NCI-H2107 treated with DMSO at 0.1 percent for 48 hours (cell line): ENCODE data around the gene ITGB4.

Source experiments
- DNase-seq: peaks from one replicate; lab custom pipeline; 2025; ENCODE audit not compliant: unreplicated experiment; lab: John Stamatoyannopoulos, UW

ITGB4 gene

GRCh38 chr17:75697651-75698291 lies 23.5 kb upstream of the ITGB4 start:
- no peak for DNase-seq

- DNase-seq, result no peak
Observed at GRCh38 chr17:75698659-75699058, 22.6 kb upstream of the ITGB4 start.

GRCh38 chr17:75701288-75701687 lies 20.0 kb upstream of the ITGB4 start:
- DNase-seq, result no peak

GRCh38 chr17:75703191-75703590 lies 18.1 kb upstream of the ITGB4 start:
- DNase-seq, result no peak

GRCh38 chr17:75703591-75703990 lies 17.7 kb upstream of the ITGB4 start:
- no peak for DNase-seq

DNA sequence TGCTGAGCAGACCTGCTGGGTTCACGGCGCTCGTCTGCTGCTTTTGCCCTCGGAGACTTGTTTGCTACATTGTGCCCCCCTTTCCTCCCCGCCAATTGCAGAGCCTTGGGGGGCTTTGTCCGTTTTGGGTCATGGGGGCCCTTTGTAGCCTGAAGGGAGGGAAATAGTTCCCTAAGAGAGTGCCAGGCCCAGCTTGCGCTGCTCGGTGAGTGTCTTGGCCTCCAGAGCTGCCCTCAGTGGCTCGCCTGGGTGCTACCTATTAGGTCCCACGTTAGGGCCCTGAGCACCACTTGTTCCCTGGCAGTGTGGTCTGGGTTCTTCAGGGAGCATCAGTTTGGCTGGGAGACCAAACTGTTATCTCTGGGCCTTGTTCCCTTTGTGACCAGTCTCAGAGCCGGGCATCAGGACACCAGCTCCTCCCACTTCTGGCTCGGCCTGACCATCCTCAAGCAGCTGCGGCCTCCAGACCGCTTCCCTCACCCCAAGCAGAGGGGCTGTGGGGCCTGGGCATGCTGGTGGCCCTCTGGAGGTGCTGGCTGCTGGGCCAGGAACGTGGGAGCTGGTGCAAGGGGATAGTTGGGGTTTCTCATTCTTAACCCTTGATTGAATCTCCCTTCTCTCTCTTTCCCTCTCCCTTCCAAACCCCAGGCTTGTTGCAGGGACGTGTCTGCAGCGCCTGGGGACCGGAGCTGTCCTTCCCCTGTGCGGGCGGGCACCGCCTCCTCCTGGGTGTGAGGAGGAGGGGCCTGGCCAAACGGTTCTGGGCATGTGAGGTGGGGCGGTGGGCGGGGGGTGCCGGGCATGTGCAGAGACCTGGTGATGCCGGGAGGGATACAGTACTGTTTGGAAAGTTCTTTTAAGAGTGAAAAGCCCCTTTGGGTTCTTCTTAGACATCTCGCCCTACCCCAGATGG lies 16.0 kb upstream of the ITGB4 start:
- no peak for DNase-seq

- no peak for DNase-seq
Observed at GRCh38 chr17:75706042-75706728, 15.1 kb upstream of the ITGB4 start.

DNA sequence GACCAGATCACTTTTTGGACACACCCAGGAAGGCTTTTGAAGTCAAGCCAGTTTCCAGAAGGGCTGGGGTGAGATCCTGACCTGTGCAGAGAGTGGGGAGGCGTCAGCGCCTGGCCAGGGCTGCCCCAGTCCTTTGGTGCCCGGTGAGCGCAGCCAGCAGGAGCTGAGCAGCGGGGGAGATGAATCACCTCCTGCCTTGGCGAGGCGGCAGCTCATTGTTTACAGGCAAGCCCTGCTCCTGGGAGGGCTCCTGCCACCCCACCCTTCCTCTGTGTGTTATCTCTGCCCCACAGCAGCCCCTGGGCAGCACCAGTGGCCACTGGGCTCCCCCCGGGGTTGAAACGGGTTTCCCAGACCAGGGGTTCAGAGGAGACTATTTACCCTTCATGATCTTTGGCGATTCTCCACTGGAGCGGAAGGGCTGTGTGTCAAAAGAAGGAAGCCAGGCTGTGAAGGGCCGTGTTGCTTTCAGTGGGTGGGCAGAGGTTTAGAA lies 14.1 kb upstream of the ITGB4 start:
- DNase-seq, result no peak

GRCh38 chr17:75712446-75712845 lies 8.8 kb upstream of the ITGB4 start:
- no peak for DNase-seq

GRCh38 chr17:75719732-75720131 lies 1.5 kb upstream of the ITGB4 start:
- no peak for DNase-seq

DNA sequence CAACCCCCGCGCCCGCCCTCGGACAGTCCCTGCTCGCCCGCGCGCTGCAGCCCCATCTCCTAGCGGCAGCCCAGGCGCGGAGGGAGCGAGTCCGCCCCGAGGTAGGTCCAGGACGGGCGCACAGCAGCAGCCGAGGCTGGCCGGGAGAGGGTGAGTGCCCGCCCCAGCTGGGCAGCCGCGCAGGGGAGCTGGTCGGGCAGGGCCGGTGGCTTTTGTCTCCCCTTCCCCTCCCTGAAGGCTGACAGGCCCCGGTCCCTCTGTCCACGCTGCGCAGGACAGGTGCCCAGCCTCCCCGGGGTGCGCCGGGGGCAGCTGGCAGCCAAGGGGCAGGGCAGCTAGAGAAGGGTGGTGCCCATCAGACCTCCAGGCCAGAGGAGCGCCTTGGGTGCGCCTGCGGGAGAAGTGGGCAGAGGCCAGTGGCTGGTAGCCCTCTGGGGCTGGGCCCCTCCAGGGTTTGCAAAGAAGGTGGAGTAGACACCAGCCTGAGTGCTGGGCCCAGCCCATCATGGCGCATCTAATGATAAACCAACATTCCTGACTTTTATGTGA lies 278 bp downstream of the ITGB4 start:
- no peak for DNase-seq

GRCh38 chr17:75722076-75722475 lies 817 bp downstream of the ITGB4 start:
- DNase-seq, result no peak

GRCh38 chr17:75722542-75723095 lies 1.4 kb downstream of the ITGB4 start:
- DNase-seq, result no peak

GRCh38 chr17:75723171-75723930 lies 2.1 kb downstream of the ITGB4 start:
- DNase-seq, result no peak

DNA sequence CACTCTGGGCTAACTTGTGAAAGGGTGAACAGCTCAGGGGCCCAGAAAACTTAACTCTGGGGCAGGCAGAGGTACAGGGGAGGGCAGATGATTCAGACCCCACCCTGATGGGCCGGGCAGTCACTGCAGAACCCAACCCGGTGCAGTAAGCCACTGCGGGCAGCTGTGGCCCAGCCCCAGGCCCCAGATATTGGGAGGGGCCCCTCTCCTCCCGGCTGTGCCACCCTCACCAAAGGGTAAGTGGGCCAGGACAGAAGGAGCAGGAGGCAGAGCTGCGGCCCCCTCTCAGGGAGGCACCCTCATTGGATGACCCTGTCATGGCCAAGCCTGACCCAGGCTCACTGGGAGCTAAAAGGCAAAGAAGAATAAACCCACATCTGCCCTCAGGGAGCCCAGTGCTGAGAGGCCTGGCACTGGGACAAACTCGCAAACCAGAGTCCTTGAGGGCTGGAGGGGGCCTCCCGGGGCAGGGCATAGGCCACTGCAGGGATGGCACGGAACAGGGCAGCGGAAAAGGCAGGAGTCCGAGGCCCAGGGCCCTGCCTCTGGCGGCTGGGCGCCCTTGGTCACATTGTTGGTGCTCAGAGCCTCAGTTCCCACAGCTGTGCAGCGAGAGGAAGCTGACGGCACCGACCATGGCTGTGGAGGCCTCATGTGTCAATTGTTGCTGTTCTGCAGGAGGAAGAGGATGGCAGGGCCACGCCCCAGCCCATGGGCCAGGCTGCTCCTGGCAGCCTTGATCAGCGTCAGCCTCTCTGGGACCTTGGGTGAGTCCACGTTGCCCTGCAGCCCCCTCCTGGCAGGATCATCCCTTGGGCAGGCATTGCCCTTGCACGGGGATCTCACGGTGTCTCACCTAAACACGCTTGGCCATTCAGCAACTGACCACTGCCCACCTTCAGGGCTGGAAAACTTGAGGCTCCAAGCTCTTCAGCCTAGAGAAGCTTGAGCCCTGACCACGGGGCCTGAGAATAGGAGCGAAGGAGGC lies 3.1 kb downstream of the ITGB4 start:
- no peak for DNase-seq

GRCh38 chr17:75725504-75725903 lies 4.2 kb downstream of the ITGB4 start:
- no peak for DNase-seq

- DNase-seq, result no peak
Observed at GRCh38 chr17:75727391-75727790, 6.1 kb downstream of the ITGB4 start.

DNA sequence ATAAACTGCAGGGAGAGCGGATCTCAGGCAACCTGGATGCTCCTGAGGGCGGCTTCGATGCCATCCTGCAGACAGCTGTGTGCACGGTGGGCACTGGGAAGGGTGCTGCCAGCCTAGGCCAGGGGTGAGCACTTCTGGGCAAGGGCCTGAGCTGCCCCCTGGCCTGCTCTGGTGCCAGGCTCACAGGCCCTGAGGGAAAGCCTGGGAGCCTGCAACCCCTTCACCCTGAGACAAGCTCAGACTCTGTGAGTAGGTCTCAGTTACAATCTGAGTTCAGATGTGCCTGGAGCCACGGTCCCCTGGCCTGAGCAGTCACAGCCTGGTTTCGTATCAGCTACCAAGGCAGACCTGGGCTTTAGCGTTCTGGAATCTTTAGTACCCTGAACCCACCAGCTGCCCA lies 8.1 kb downstream of the ITGB4 start:
- DNase-seq, result no peak

- no peak for DNase-seq
Observed at GRCh38 chr17:75730065-75730464, 8.8 kb downstream of the ITGB4 start.
